ENCODE measurements around the gene FOSL2. TPM values are rescaled to one million over a fixed set of nuclear protein-coding genes. Genes with fewer than 3 reads are reported as not detected.

The FOSL2 gene
- polyA plus RNA-seq, 2 donors, result 53.2 to 60.0 TPM

DNA sequence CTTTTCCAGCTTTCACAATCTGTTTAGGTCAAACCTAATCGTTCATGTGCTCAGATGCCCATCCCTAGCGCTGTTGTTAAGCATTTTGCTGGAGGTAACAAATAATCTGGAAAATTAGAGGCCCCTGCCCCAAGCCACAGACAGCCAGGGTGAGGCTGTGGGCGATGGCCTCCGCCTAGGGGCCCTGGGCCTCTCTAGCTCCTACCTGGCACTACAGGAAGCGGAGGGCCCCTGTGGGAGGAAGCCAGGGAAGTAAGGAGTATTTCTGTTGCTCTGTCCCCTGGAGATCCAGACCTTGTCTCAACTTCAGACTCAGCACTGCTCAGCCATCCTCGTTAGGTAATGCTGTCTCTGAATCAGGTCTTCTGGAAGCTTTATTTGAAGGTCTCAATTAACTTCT lies 12.4 kb upstream of the FOSL2 start:
- 82 to 83% methylated on average over 6 of the region's 6 CpGs for whole genome bisulfite sequencing, 2 donors
- Histone ChIP-seq H3K4me1 (ENCODE audit: control insufficient read depth in 2 of 2, insufficient read depth in 2 of 2, low read length in 1 of 2) (peaks cover 4 to 26% of the 10 kb centered on the region in 2 donors), H3K9me3 (ENCODE audit: control insufficient read depth in 2 of 2, insufficient read depth in 1 of 2, low read depth in 1 of 2, low read length in 1 of 2) (no peaks in the 10 kb centered on the region), H3K27me3 (ENCODE audit: control insufficient read depth in 1 of 2, insufficient read depth in 2 of 2, low read length in 2 of 2) (no peaks in the 10 kb centered on the region), H3K27ac (ENCODE audit: low read depth in 2 of 2, low read length in 1 of 2) (peak overlapping the region in 1 of 2 donors; percentile 26), H3K36me3 (ENCODE audit: control insufficient read depth in 2 of 2, insufficient read depth in 2 of 2, low read length in 1 of 2) (no peaks in the 10 kb centered on the region), H3K4me3 (ENCODE audit: low read depth in 1 of 2, low read length in 2 of 2) (no peak overlapping the region)

DNA sequence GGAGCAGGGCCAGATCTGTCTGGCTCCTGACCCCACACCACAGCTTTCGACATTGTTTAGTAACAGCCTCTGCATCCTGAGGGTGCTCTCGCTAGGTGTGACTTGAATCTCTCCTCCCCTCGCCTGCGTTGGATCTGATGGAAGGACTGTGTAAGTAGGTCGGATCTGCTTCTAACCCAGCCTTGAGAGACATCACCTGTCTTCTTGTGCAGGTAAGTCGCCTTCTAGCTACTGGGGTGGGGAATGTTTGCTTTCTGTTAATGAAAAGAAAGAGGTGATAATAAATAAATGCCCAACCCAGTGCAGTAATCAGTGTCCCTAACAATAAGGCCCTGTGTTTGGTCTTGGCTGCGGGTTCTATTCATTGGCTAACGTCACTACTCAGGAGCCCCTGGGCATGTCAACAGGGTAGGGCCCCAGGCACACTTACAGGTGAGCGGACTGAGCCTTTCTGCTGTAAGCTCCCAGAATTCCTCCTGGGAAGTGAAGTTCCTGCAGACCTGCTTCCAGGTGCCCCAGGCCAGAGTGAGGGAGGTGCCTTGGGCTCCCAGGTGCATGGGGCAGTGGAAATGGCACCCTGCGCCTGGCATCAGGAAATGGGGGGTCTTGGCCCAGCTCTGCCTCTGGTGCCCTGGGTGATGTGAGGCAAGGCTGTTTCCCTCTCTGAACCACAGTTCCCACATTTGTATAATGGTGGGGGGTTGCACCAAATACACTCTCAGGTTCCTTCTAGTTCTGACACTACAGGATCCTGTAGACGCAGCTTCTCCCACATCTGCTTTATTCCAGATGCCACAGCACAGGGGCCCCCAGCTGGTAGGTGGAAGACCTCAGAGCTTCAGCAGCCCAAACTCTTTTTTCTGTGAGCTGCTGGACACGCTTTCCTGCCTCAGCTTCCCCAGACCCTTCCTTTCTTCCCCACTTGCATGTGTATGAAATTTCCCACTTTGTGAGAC lies 11.2 kb upstream of the FOSL2 start:
- no peaks in the 10 kb centered on the region for H3K27me3 ChIP-seq (ENCODE audit: control insufficient read depth in 1 of 2, insufficient read depth in 2 of 2, low read length in 2 of 2)
- H3K4me3 ChIP-seq (ENCODE audit: low read depth in 1 of 2, low read length in 2 of 2), result no peak overlapping the region
- no peaks in the 10 kb centered on the region for H3K9me3 ChIP-seq (ENCODE audit: control insufficient read depth in 2 of 2, insufficient read depth in 1 of 2, low read depth in 1 of 2, low read length in 1 of 2)
- peak overlapping the region; percentile 29 to 43 for H3K27ac ChIP-seq (ENCODE audit: low read depth in 2 of 2, low read length in 1 of 2)
- peaks cover 4 to 23% of the 10 kb centered on the region in 2 donors for H3K4me1 ChIP-seq (ENCODE audit: control insufficient read depth in 2 of 2, insufficient read depth in 2 of 2, low read length in 1 of 2)
- H3K36me3 ChIP-seq (ENCODE audit: control insufficient read depth in 2 of 2, insufficient read depth in 2 of 2, low read length in 1 of 2), result no peaks in the 10 kb centered on the region
- 78% methylated on average over 12 of the region's 12 CpGs for WGBS, 2 donors

DNA sequence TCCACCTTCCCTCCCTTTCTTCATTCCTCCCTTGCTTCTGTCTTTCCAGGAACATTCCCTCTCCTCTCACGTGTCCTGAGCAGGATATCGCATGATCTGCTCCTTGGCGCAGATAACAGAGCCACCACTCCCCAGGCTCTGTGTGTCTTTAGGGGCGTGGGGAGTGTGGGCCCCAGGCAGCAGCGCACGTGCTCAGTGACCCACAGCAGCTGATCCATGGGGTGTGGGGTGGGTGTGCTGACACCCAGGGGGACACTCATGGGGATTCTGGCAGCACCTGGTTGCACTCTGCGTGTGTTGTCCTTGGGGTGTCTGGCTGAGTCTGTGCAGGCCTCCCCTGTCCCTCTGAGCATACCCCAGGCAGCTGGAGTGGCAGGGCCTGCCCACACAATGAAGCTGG lies 9.9 kb upstream of the FOSL2 start:
- Histone ChIP-seq H3K36me3 (ENCODE audit: control insufficient read depth in 2 of 2, insufficient read depth in 2 of 2, low read length in 1 of 2) (no peaks in the 10 kb centered on the region), H3K27ac (ENCODE audit: low read depth in 2 of 2, low read length in 1 of 2) (peak overlapping the region in 1 of 2 donors; percentile 75), H3K4me1 (ENCODE audit: control insufficient read depth in 2 of 2, insufficient read depth in 2 of 2, low read length in 1 of 2) (peaks cover 4 to 18% of the 10 kb centered on the region in 2 donors), H3K27me3 (ENCODE audit: control insufficient read depth in 1 of 2, insufficient read depth in 2 of 2, low read length in 2 of 2) (no peaks in the 10 kb centered on the region), H3K9me3 (ENCODE audit: control insufficient read depth in 2 of 2, insufficient read depth in 1 of 2, low read depth in 1 of 2, low read length in 1 of 2) (no peaks in the 10 kb centered on the region), H3K4me3 (ENCODE audit: low read depth in 1 of 2, low read length in 2 of 2) (no peak overlapping the region)
- WGBS, 2 donors, result 61 to 69% methylated on average over 7 of the region's 7 CpGs

DNA sequence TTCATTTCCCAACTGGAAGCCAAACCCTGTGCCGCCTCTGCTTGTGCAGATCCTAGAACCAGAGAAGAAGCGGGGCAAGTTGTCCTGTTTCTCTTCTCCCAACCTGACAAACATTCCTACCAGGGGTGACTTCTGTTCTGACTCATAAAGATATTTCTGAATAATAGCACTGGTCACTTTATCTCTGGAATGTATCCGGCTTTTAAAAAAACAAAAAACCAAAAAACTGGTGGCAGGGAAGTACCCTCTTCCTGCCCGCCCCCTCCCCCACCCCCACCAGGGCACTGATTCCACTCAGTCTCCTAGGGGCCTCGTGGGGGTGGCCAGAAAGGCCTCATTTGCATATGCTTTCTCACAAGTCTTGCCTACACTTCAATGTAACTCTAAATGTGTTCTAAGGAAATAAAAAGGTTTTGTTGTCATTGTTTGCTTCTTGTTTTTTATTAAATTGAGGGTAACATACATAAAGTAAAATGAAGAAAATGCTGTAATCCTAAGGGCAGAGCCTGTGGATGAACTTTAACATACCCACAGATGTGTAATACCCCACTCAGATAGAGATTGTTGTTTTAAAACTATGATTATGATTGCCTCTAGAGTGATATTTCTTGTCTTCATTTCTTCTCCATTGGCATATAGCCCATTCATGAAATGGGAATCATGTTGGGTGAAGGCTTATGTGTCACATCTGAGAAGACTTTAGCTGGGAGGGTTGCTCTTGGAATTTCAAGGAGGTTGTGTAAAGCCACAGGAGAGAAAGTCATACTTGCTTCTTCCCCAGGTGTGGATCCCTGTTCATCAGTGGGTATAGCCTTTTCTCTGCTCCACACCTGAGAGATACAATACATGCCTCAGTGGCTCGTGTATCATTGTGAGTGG lies 5.3 kb upstream of the FOSL2 start:
- Histone ChIP-seq H3K27ac (ENCODE audit: low read depth in 2 of 2, low read length in 1 of 2) (no peak overlapping the region), H3K36me3 (ENCODE audit: control insufficient read depth in 2 of 2, insufficient read depth in 2 of 2, low read length in 1 of 2) (no peaks in the 10 kb centered on the region), H3K4me3 (ENCODE audit: low read depth in 1 of 2, low read length in 2 of 2) (no peak overlapping the region), H3K9me3 (ENCODE audit: control insufficient read depth in 2 of 2, insufficient read depth in 1 of 2, low read depth in 1 of 2, low read length in 1 of 2) (no peaks in the 10 kb centered on the region), H3K27me3 (ENCODE audit: control insufficient read depth in 1 of 2, insufficient read depth in 2 of 2, low read length in 2 of 2) (no peaks in the 10 kb centered on the region), H3K4me1 (ENCODE audit: control insufficient read depth in 2 of 2, insufficient read depth in 2 of 2, low read length in 1 of 2) (peaks cover 4 to 9% of the 10 kb centered on the region in 2 donors)
- 70 to 73% methylated on average over 6 of the region's 6 CpGs for WGBS, 2 donors

DNA sequence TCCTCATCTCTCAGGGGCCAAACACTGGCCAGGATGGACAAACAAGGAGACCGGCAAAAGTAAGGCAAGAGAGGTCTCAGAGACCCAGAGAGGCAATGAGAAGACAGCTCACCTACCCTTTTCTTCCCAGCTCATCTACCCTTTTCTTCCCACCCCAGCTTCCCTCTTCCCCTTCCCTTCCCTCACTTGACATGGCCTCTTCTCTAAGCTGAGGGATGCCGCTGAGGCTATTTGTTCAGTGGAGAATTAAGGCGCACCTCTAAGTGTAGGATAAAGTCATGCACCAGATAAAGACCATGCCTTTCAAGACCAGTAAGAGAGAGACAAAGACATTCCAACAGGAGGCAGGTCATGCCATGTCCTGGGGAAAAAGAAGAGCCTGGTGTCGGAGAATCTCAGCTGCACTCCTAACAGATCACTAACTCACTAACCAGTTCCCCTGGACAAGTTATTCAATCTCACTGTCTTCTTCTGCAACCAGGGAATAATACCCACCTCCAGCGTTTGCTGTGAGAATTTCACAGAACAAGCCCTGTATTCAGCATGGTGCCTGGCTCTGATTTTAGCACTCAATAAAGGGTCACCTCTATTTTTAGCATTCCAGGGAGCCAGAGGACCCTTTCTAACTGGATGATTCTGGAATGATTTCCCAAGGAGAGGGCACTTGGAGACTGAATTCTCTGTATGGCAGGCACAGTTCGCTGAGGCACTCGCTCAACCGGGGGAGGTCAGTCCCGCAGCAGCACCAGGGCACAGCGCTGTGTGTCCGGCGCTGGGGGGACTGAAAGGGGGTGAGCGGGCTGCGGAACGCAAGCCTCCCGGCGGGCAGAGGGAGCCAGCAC lies 3.0 kb upstream of the FOSL2 start:
- H3K27me3 ChIP-seq (ENCODE audit: control insufficient read depth in 1 of 2, insufficient read depth in 2 of 2, low read length in 2 of 2), result no peaks in the 10 kb centered on the region
- H3K4me3 ChIP-seq (ENCODE audit: low read depth in 1 of 2, low read length in 2 of 2), result peak overlapping the region; percentile 55 to 99
- peaks cover 0 to 4% of the 10 kb centered on the region in 2 donors for H3K4me1 ChIP-seq (ENCODE audit: control insufficient read depth in 2 of 2, insufficient read depth in 2 of 2, low read length in 1 of 2)
- no peaks in the 10 kb centered on the region for H3K9me3 ChIP-seq (ENCODE audit: control insufficient read depth in 2 of 2, insufficient read depth in 1 of 2, low read depth in 1 of 2, low read length in 1 of 2)
- whole genome bisulfite sequencing, 2 donors, result 22 to 26% methylated on average over 17 of the region's 17 CpGs
- H3K36me3 ChIP-seq (ENCODE audit: control insufficient read depth in 2 of 2, insufficient read depth in 2 of 2, low read length in 1 of 2), result no peaks in the 10 kb centered on the region
- peak overlapping the region; percentile 94 for H3K27ac ChIP-seq (ENCODE audit: low read depth in 2 of 2, low read length in 1 of 2)

DNA sequence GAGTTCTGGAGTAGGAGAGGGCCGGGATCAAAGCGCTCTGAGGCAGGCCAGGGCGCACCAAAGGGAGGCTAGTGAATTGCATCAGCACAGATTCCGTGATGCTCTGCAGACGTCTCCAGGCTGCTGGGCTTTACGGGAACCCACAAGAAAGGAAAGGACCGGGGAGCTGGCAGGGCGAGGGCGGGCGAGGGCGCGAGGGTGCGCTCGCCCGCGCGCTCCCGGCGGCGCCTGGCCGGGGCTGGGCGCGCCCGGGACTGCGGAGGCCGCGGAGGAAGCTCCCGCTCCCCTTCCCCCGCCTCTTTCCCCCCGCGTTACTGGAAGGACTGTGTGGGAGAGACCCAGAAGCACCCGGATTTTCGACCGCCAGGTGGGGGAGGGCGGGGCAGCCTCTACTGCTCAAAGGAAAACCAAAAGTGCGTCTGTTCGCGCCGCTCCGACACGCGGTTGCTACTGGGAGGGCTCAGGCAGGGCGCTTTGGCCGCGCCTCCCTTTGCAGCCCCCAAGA lies 2.4 kb upstream of the FOSL2 start:
- Histone ChIP-seq H3K36me3 (ENCODE audit: control insufficient read depth in 2 of 2, insufficient read depth in 2 of 2, low read length in 1 of 2) (no peaks in the 10 kb centered on the region), H3K27ac (ENCODE audit: low read depth in 2 of 2, low read length in 1 of 2) (peak overlapping the region; percentile 94), H3K4me1 (ENCODE audit: control insufficient read depth in 2 of 2, insufficient read depth in 2 of 2, low read length in 1 of 2) (peaks cover 0 to 4% of the 10 kb centered on the region in 2 donors), H3K4me3 (ENCODE audit: low read depth in 1 of 2, low read length in 2 of 2) (peak overlapping the region; percentile 55 to 99), H3K27me3 (ENCODE audit: control insufficient read depth in 1 of 2, insufficient read depth in 2 of 2, low read length in 2 of 2) (no peaks in the 10 kb centered on the region), H3K9me3 (ENCODE audit: control insufficient read depth in 2 of 2, insufficient read depth in 1 of 2, low read depth in 1 of 2, low read length in 1 of 2) (no peaks in the 10 kb centered on the region)
- WGBS, 2 donors, result 0% methylated on average over 10 to 45 of the region's 45 CpGs

DNA sequence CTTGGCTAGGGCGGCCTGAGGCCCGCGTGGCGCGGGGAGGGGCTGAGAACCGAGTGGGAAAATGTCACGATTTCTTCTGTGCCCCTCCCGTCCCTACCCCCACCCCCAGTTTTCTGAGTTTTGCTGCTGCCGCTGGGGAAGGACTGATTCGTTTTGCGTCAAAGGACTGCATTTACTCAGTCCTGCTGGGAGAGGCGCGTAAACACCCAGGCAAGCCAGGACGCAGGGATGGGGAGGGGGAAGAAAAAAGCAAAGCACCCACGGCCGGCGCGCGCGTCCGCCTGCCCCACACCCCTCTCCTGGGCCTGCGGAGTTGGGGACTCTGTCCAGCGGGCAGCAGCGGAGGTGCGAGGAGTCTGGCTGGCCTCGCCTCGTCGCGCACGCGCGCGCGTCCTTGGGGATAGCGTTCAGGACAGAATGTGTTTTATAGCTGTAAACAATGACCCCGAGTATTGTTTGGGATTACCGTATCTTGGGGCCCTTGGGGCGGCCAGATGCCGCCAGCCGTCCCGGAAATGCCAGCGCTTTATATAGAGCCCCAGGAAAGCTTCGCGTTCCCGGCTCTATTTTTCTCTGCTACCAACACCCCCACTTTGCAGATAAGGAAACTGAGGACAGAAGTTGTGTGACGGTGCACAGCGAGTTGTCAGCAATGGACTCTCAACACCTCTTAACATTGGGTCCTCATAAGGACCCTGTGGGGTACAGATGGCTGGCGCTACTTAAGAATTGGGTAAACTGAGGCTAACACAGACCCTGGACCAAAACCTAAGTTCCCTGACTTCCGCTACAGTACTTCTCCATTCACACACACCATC lies 1.7 kb upstream of the FOSL2 start:
- Histone ChIP-seq H3K27ac (ENCODE audit: low read depth in 2 of 2, low read length in 1 of 2) (peak overlapping the region; percentile 94), H3K4me3 (ENCODE audit: low read depth in 1 of 2, low read length in 2 of 2) (peak overlapping the region; percentile 55 to 99)
- WGBS, 2 donors, result 0 to 1% methylated on average over 48 to 49 of the region's 49 CpGs

DNA sequence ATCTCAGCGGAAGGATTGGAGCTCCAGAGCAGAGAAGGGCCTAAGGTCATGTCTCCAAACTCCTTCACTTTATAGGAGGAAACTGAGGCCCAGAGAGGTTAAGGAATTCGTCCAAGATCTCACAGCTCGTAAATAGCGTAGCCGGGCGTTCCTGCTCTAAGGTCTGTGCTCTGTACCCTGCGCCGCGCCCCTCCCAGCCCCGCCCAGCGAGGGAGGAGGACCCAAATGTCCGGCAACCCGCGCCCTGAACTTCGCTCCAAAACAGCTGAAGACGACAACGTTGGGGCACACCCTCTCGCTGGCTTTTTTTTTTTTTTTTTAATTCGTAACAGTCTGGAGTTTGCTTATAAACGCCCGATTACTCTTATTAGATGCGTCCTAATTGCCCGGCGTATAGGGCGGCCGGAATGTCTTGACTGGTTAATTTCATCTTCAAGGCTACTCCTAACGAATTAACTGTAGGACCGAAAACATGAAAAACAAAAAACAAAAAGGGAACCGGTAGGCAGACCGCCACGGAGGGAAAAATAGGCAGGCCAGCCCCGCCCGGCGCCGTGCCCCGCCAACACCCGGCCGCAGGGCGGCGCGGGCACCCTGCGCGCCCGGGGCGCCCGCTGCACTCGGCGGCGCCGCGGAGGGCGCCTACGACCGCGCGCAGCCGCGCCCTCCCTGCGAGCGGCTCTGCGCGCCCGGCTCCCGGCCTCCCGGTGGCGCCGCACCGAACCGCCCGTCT lies 928 bp upstream of the FOSL2 start:
- Histone ChIP-seq H3K36me3 (ENCODE audit: control insufficient read depth in 2 of 2, insufficient read depth in 2 of 2, low read length in 1 of 2) (no peaks in the 10 kb centered on the region), H3K27ac (ENCODE audit: low read depth in 2 of 2, low read length in 1 of 2) (peak overlapping the region; percentile 94), H3K4me1 (ENCODE audit: control insufficient read depth in 2 of 2, insufficient read depth in 2 of 2, low read length in 1 of 2) (peaks cover 0 to 4% of the 10 kb centered on the region in 2 donors), H3K27me3 (ENCODE audit: control insufficient read depth in 1 of 2, insufficient read depth in 2 of 2, low read length in 2 of 2) (no peaks in the 10 kb centered on the region), H3K9me3 (ENCODE audit: control insufficient read depth in 2 of 2, insufficient read depth in 1 of 2, low read depth in 1 of 2, low read length in 1 of 2) (no peaks in the 10 kb centered on the region), H3K4me3 (ENCODE audit: low read depth in 1 of 2, low read length in 2 of 2) (peak overlapping the region; percentile 55 to 99)
- WGBS, 2 donors, result 0% methylated on average over 68 to 70 of the region's 70 CpGs

More for the DNA sequence above, 1.7 kb upstream of the FOSL2 start:
- H3K27me3 ChIP-seq (ENCODE audit: control insufficient read depth in 1 of 2, insufficient read depth in 2 of 2, low read length in 2 of 2), result no peaks in the 10 kb centered on the region
- H3K9me3 ChIP-seq (ENCODE audit: control insufficient read depth in 2 of 2, insufficient read depth in 1 of 2, low read depth in 1 of 2, low read length in 1 of 2), result no peaks in the 10 kb centered on the region
- H3K36me3 ChIP-seq (ENCODE audit: control insufficient read depth in 2 of 2, insufficient read depth in 2 of 2, low read length in 1 of 2), result no peaks in the 10 kb centered on the region
- H3K4me1 ChIP-seq (ENCODE audit: control insufficient read depth in 2 of 2, insufficient read depth in 2 of 2, low read length in 1 of 2), result peaks cover 0 to 4% of the 10 kb centered on the region in 2 donors

All from esophagus (tissue), 2 donors.